A673 (cell line): Measurements from ENCODE around the gene STC2.

Experiments
- EZH2 ChIP-seq: fragments of 200-600 bp; sonication (generic); IDR thresholded peaks from 2 replicates; pipeline ENCODE4 v1.6.1; 2017; ENCODE audit warnings: borderline replicate concordance, low read depth, mild to moderate bottlenecking, mixed read lengths, antibody characterized with exemption, low read length; ENCODE audit not compliant: poor library complexity, severe bottlenecking
- TF ChIP-seq, protein P1 (sequence below): fragments of 300-800, 200-600 bp; sonication (generic); conservative IDR thresholded peaks from 2 replicates; pipeline ENCODE4 v1.5.1; 2017; ENCODE audit warnings: low read depth, mild to moderate bottlenecking, antibody characterized with exemption, low read length, moderate library complexity, mixed read lengths

GRCh38 chr5:173318881-173319620, 9.2 kb downstream of the STC2 start:
- TF ChIP-seq, protein P1, sequence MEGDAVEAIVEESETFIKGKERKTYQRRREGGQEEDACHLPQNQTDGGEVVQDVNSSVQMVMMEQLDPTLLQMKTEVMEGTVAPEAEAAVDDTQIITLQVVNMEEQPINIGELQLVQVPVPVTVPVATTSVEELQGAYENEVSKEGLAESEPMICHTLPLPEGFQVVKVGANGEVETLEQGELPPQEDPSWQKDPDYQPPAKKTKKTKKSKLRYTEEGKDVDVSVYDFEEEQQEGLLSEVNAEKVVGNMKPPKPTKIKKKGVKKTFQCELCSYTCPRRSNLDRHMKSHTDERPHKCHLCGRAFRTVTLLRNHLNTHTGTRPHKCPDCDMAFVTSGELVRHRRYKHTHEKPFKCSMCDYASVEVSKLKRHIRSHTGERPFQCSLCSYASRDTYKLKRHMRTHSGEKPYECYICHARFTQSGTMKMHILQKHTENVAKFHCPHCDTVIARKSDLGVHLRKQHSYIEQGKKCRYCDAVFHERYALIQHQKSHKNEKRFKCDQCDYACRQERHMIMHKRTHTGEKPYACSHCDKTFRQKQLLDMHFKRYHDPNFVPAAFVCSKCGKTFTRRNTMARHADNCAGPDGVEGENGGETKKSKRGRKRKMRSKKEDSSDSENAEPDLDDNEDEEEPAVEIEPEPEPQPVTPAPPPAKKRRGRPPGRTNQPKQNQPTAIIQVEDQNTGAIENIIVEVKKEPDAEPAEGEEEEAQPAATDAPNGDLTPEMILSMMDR: no peak
- no peak for TF ChIP-seq EZH2
